ENCODE data around the gene TLE1.
A peak's percentile ranks its signal among the peaks of the same experiment; 100 is the strongest.
"Not testable (repeated sequence)": the region's sequence is repeated elsewhere in the genome, so short reads cannot be mapped to it uniquely, and the experiment has no call there.

The TLE1 gene

DNA sequence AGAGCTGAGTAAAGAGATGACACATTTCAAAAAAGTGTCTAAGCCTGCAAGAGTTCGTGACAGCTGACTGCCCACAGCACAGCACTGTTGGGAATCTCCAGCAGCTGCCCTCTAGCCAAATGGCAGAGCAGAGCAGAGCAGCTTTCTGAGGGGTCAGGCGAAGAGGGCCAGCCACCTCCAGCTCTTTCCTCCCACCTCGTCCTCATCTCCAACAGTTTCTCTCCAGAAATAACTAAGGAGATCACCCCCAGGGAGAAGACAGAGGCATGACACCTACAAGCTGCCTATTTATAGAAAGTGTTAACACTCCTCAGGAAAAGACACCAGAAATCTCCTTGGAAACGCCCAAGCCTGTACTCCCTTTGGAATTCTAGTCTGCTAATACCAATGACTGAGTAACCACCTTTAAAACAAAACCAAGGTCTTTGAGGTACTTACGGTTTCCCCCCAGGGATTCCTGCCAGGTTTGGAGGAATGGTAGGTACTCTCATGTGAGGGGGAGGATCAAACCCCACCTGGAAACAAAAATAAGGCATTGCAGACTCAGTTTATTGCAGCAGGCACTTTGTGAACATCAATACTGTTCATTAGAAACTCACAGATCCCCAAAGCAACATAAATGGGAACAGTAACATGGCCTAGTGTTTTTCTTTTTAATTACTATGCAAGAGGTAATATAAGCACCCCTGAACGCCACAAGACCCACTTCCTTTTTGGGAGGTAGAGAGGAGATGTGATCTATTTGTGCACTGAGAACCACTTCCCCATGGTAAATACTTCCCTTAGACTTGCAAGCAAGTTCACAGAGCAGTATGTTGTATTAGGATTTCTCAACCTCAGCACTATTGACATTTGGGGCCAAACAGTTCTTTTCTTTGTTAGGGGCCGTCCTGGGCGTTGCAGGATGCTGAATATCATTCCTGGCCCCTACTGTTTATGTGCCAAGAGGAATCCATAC, 79.3 kb downstream of the TLE1 start:
- peak; percentile 63 for DNase-seq (ENCODE audit: low read depth)

GRCh38 chr9:81608289-81608657, 81.1 kb downstream of the TLE1 start:
- H3K4me3 ChIP-seq (ENCODE audit: low read depth, low read length), result no peak overlapping the region
- no peak for TF ChIP-seq POLR2A (IDR thresholded peaks at IDR 0.05; ENCODE audit: extremely low read depth, insufficient read length)
- TF ChIP-seq, protein P1, sequence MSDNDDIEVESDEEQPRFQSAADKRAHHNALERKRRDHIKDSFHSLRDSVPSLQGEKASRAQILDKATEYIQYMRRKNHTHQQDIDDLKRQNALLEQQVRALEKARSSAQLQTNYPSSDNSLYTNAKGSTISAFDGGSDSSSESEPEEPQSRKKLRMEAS (IDR thresholded peaks at IDR 0.05; ENCODE audit: low read depth, low read length), result no peak
- TF ChIP-seq, protein P2, sequence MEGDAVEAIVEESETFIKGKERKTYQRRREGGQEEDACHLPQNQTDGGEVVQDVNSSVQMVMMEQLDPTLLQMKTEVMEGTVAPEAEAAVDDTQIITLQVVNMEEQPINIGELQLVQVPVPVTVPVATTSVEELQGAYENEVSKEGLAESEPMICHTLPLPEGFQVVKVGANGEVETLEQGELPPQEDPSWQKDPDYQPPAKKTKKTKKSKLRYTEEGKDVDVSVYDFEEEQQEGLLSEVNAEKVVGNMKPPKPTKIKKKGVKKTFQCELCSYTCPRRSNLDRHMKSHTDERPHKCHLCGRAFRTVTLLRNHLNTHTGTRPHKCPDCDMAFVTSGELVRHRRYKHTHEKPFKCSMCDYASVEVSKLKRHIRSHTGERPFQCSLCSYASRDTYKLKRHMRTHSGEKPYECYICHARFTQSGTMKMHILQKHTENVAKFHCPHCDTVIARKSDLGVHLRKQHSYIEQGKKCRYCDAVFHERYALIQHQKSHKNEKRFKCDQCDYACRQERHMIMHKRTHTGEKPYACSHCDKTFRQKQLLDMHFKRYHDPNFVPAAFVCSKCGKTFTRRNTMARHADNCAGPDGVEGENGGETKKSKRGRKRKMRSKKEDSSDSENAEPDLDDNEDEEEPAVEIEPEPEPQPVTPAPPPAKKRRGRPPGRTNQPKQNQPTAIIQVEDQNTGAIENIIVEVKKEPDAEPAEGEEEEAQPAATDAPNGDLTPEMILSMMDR (IDR thresholded peaks at IDR 0.05; ENCODE audit: low read depth, low read length), result no peak
- no peak for TF ChIP-seq MYC (IDR thresholded peaks at IDR 0.05; ENCODE audit: low read depth, low read length)
- DNase-seq (ENCODE audit: low read depth), result no peak

More for the DNA sequence above, 79.3 kb downstream of the TLE1 start:
- H3K4me3 ChIP-seq (ENCODE audit: low read depth, low read length), result no peak overlapping the region
- TF ChIP-seq, protein P2 (IDR thresholded peaks at IDR 0.05; ENCODE audit: low read depth, low read length), result no peak

GRCh38 chr9:81607593-81608288, 81.6 kb downstream of the TLE1 start:
- DNase-seq (ENCODE audit: low read depth), result no peak
- H3K4me3 ChIP-seq (ENCODE audit: low read depth, low read length), result no peak overlapping the region
- no peak for TF ChIP-seq MYC (IDR thresholded peaks at IDR 0.05; ENCODE audit: low read depth, low read length)
- TF ChIP-seq, protein P1 (IDR thresholded peaks at IDR 0.05; ENCODE audit: low read depth, low read length), result no peak
- TF ChIP-seq, protein P2 (IDR thresholded peaks at IDR 0.05; ENCODE audit: low read depth, low read length), result no peak
- no peak for TF ChIP-seq POLR2A (IDR thresholded peaks at IDR 0.05; ENCODE audit: extremely low read depth, insufficient read length)

DNA sequence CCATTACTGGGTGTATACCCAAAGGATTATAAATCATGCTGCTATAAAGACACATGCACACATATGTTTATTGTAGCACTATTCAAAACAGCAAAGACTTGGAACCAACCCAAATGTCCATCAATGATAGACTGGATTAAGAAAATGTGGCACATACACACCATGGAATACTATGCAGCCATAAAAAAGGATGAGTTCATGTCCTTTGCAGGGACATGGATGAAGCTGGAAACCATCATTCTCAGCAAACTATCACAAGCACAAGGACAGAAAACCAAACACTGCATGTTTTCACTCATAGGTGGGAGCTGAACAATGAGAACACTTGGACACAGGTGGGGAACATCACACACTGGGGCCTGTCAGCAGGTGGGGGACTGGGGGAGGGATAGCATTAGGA, 83.1 kb downstream of the TLE1 start:
- not testable (repeated sequence) for H3K4me3 ChIP-seq (ENCODE audit: low read depth, low read length); DNase-seq (ENCODE audit: low read depth)

DNA sequence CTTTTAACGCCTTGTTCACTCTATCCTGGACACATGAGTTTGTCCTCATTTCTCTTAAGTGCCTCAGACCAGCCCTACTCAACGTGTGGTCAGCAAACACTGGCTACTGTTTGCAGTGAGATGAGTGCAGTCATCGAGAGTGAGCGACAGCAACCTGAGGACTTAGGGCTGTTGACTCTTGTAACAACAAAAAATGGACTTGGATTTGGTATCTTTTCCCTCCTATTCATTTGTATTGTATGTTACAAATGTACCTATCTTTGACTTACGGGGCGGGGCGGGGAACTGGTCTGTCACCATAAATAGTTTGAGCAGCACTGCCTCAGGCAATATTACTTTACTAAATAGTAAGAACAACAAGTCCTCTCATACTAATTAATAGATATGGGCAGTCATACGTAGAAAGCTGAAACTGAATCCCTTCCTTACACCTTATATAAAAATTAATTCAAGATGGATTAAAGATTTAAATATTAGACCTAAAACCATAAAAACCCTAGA, 84.1 kb downstream of the TLE1 start:
- no peak overlapping the region for H3K4me3 ChIP-seq (ENCODE audit: low read depth, low read length)
- DNase-seq (ENCODE audit: low read depth), result no peak
- TF ChIP-seq, protein P1 (IDR thresholded peaks at IDR 0.05; ENCODE audit: low read depth, low read length), result no peak
- TF ChIP-seq POLR2A (IDR thresholded peaks at IDR 0.05; ENCODE audit: extremely low read depth, insufficient read length) (no peak), MYC (IDR thresholded peaks at IDR 0.05; ENCODE audit: low read depth, low read length) (no peak)
- TF ChIP-seq, protein P2 (IDR thresholded peaks at IDR 0.05; ENCODE audit: low read depth, low read length), result no peak

- no peak overlapping the region for H3K4me3 ChIP-seq (ENCODE audit: low read depth, low read length)
- DNase-seq (ENCODE audit: low read depth), result no peak
- TF ChIP-seq, protein P1 (IDR thresholded peaks at IDR 0.05; ENCODE audit: low read depth, low read length), result no peak
- TF ChIP-seq, protein P2 (IDR thresholded peaks at IDR 0.05; ENCODE audit: low read depth, low read length), result no peak
- TF ChIP-seq POLR2A (IDR thresholded peaks at IDR 0.05; ENCODE audit: extremely low read depth, insufficient read length) (no peak), MYC (IDR thresholded peaks at IDR 0.05; ENCODE audit: low read depth, low read length) (no peak)
Measured at GRCh38 chr9:81604306-81605169, 84.8 kb downstream of the TLE1 start.

Data from NB4 (cell line).